Body of pancreas (tissue), 4 donors: ENCODE data around the gene CEP72.

Experiments
- CTCF ChIP-seq, 7 experiments: fragments of 450-650 bp in 4 of 7; fragments of 200-600 bp in 3 of 7; sonication (generic) in 3 of 7; IDR thresholded peaks; one replicate each; pipeline ENCODE4 v1.5.1; 2016 to 2019; ENCODE audit warnings: antibody characterized with exemption in 7 of 7
- POLR2A ChIP-seq, 3 donors: fragments of 450-650 bp; IDR thresholded peaks; one replicate each; pipeline ENCODE4 v1.6.1; 2016; ENCODE audit warnings: antibody characterized with exemption in 3 of 3, mild to moderate bottlenecking in 2 of 3

GRCh38 chr5:621341-621761 is 9.2 kb downstream of the CEP72 start:
- TF ChIP-seq CTCF (IDR thresholded peaks at IDR 0.05) (no peak), POLR2A (IDR thresholded peaks at IDR 0.05) (no peak)
